ENCODE data around the gene LDB2.

Gene LDB2

DNA sequence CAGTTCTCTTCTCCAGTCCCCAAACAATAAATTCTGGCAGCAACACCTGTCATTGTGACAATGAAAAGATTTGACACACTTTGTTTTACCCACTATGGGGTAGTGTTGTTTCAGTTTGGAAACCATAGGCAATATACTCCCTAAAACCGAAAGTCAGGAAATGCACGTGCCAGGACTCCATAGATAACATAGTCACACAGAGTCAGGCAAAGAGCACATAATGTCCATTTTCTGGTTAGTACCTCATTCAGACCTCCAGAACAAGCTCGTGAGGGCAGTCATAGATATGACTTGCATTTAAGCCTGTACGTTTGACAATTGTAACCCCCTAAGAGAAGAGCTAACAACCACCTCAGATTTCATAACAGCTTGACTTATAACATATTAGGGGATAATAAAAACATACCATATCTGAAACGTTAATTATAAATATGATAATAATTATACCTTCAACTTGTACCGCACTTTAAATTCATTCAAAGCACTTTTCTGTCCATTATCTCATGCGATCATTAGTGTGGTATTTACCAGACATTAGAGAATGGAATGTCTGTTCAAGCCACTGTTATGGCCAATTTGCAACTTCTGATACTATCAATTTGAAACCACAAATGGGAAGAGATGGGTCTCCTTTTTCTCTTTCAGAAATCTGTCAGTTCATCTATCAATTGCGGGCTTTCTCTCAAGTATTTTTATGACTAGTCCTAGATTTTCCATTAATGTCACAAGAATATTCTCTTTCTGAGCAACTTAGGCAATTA, 147.4 kb downstream of the LDB2 start:
- Histone ChIP-seq H3K4me1 (ENCODE audit: control insufficient read depth, insufficient read depth, low read length, poor library complexity, severe bottlenecking) (no peaks in the 10 kb centered on the region), H3K27ac (ENCODE audit: insufficient read depth, low read length, poor library complexity, severe bottlenecking) (no peak overlapping the region), H3K27me3 (replicated peaks; ENCODE audit: control insufficient read depth, insufficient read depth, low read length, poor library complexity, severe bottlenecking) (no peaks in the 10 kb centered on the region), H3K4me3 (ENCODE audit: insufficient read depth, low read depth, low read length, poor library complexity, severe bottlenecking) (no peak overlapping the region), H3K9me3 (ENCODE audit: control insufficient read depth, low read length) (no peaks in the 10 kb centered on the region), H3K36me3 (ENCODE audit: control insufficient read depth, insufficient read depth, low read length) (no peaks in the 10 kb centered on the region)
- no peak for DNase-seq

DNA sequence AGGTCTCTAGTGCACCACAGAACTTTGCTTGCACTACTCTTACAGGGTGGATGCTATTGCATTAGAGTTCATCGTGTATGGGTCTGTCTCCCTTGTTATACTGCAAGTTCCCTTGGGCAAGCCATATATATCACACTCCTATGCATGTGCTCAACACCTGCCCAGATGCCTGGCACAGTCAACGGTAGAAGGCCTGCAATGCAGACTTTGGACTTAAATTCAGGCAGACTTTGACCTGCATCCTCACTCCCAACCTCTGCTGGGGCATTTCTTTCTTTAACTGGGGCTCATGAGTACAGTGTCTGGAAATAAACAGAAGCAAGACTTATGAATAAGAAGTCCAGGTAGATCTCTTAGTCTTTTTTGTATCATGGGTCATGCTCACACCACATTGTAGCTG, 148.2 kb downstream of the LDB2 start:
- Histone ChIP-seq H3K36me3 (ENCODE audit: control insufficient read depth, insufficient read depth, low read length) (no peaks in the 10 kb centered on the region), H3K27me3 (replicated peaks; ENCODE audit: control insufficient read depth, insufficient read depth, low read length, poor library complexity, severe bottlenecking) (no peaks in the 10 kb centered on the region), H3K9me3 (ENCODE audit: control insufficient read depth, low read length) (no peaks in the 10 kb centered on the region), H3K4me1 (ENCODE audit: control insufficient read depth, insufficient read depth, low read length, poor library complexity, severe bottlenecking) (no peaks in the 10 kb centered on the region), H3K27ac (ENCODE audit: insufficient read depth, low read length, poor library complexity, severe bottlenecking) (no peak overlapping the region), H3K4me3 (ENCODE audit: insufficient read depth, low read depth, low read length, poor library complexity, severe bottlenecking) (no peak overlapping the region)
- DNase-seq: no peak

DNA sequence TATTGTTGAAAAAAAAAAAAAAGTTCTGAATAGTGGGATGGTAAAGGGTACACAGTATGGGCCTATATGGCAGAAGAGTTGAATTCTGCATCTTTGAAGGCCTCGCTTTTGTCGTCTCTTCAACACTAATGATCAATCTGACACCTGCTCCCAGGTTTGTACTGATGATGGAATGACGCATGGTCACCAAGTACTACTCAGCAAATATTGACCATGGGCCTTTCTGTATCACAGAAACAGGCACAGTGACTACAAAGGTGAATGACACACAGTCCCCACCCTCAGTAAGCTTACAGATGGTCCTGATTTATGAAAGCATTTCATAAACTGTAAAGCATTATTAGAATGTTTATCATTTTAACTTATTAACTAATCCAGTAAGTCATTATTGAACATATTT, 152.6 kb downstream of the LDB2 start:
- no peak for DNase-seq
- no peaks in the 10 kb centered on the region for H3K9me3 ChIP-seq (ENCODE audit: control insufficient read depth, low read length)
- no peaks in the 10 kb centered on the region for H3K36me3 ChIP-seq (ENCODE audit: control insufficient read depth, insufficient read depth, low read length)
- no peaks in the 10 kb centered on the region for H3K4me1 ChIP-seq (ENCODE audit: control insufficient read depth, insufficient read depth, low read length, poor library complexity, severe bottlenecking)
- no peak overlapping the region for H3K4me3 ChIP-seq (ENCODE audit: insufficient read depth, low read depth, low read length, poor library complexity, severe bottlenecking)
- H3K27me3 ChIP-seq (replicated peaks; ENCODE audit: control insufficient read depth, insufficient read depth, low read length, poor library complexity, severe bottlenecking): no peaks in the 10 kb centered on the region
- no peak overlapping the region for H3K27ac ChIP-seq (ENCODE audit: insufficient read depth, low read length, poor library complexity, severe bottlenecking)

DNA sequence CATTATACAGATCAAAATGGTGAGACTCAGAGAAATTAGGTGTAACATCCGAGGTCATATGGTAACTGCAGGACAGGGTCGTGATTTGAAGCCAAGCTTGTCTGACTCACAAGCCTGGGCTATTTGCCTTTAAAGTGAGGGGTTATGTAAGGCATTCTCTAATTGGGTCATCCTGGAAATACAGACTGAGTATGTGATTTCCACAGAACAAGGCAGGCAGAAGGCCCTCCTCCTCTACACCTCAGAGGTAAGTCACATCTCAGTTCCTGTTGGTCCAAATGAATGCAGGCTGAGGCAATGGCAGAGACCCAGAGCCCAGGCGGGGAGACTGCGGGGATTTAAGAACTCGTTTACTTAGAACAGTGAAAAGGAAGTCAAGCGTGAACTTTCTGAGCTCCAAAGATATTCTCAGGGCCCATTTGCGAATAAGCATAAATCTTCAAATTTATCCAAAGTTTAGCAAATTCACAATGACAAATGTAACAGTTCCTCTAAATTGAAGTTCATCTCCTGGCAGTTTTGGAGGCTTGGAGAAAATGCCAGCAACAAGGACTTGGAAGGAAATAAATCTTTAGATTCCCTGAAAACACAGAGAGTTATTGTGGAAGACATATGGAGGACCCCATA, 153.3 kb downstream of the LDB2 start:
- no peak overlapping the region for H3K4me3 ChIP-seq (ENCODE audit: insufficient read depth, low read depth, low read length, poor library complexity, severe bottlenecking)
- H3K9me3 ChIP-seq (ENCODE audit: control insufficient read depth, low read length): no peaks in the 10 kb centered on the region
- H3K27me3 ChIP-seq (replicated peaks; ENCODE audit: control insufficient read depth, insufficient read depth, low read length, poor library complexity, severe bottlenecking): no peaks in the 10 kb centered on the region
- H3K36me3 ChIP-seq (ENCODE audit: control insufficient read depth, insufficient read depth, low read length): no peaks in the 10 kb centered on the region
- no peaks in the 10 kb centered on the region for H3K4me1 ChIP-seq (ENCODE audit: control insufficient read depth, insufficient read depth, low read length, poor library complexity, severe bottlenecking)
- no peak for DNase-seq
- H3K27ac ChIP-seq (ENCODE audit: insufficient read depth, low read length, poor library complexity, severe bottlenecking): no peak overlapping the region

DNA sequence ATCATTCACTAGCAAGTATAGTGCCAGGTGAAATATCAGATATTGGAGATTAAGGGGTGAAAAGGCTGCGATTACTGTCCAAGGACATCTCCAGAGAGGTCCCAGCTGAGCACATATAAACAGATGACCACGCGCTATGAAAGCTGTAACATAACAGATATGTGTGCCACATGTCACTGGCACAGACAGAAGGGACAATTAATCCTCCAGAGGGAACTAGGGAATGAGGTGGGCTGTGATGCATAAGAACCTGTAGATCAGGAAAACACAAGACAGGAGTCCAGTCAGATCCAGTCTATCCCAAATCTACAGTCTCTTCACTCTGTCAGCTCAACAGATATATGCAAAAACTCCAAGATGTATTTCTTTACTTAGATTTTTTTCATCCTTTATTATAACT, 157.2 kb downstream of the LDB2 start:
- no peak overlapping the region for H3K27ac ChIP-seq (ENCODE audit: insufficient read depth, low read length, poor library complexity, severe bottlenecking)
- H3K36me3 ChIP-seq (ENCODE audit: control insufficient read depth, insufficient read depth, low read length): no peaks in the 10 kb centered on the region
- H3K9me3 ChIP-seq (ENCODE audit: control insufficient read depth, low read length): no peaks in the 10 kb centered on the region
- H3K27me3 ChIP-seq (replicated peaks; ENCODE audit: control insufficient read depth, insufficient read depth, low read length, poor library complexity, severe bottlenecking): no peaks in the 10 kb centered on the region
- no peak overlapping the region for H3K4me3 ChIP-seq (ENCODE audit: insufficient read depth, low read depth, low read length, poor library complexity, severe bottlenecking)
- no peak for DNase-seq
- H3K4me1 ChIP-seq (ENCODE audit: control insufficient read depth, insufficient read depth, low read length, poor library complexity, severe bottlenecking): no peaks in the 10 kb centered on the region

DNA sequence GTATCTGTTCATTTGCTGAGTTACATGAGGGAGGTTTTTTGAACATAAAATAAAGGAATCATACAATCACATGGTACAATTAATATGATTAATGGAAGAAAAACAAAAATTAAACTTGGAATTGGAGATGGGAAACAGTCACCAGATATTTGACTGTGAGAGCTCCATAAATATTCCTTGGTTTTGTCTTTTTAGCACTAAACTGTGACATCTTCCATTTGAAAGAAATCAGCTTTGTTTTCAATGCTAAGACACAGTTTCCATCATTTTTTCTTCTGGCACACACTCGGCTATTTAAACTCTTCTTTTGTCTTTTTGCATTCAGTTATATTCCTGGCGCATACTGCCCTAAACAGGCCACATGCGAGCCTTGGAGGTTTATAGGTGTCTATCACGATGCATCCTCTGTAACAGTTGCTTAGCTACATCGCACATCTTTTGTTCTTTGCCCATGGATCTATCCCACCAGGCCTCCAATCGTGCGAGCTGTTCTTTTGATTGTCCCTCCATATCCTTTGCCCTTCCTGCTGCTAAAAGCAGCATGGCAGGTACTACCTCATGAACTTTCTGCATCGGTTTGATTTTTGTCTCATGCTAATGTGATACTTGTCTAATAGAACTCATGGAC, 158.3 kb downstream of the LDB2 start:
- no peak overlapping the region for H3K27ac ChIP-seq (ENCODE audit: insufficient read depth, low read length, poor library complexity, severe bottlenecking)
- H3K9me3 ChIP-seq (ENCODE audit: control insufficient read depth, low read length): no peaks in the 10 kb centered on the region

DNA sequence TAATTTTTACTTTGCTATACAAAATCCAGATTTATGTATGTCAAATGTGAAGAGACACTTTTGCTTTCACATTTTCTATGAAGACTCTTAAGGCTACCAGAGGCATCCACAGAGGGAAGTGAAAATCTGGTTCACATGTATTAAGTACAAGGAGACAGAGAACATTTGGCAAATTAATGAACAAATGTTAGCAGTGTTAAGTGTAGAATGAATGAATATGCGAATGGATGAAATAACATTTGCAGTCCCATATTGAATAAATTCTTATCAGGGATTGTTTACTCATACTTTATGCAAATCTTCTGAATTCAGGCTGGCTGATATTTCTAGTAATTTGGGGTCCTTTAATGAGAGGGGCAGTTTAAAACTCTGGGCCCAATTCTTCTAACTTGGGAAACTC, 159.9 kb downstream of the LDB2 start:
- Histone ChIP-seq H3K9me3 (ENCODE audit: control insufficient read depth, low read length) (no peaks in the 10 kb centered on the region), H3K36me3 (ENCODE audit: control insufficient read depth, insufficient read depth, low read length) (no peaks in the 10 kb centered on the region), H3K4me1 (ENCODE audit: control insufficient read depth, insufficient read depth, low read length, poor library complexity, severe bottlenecking) (no peaks in the 10 kb centered on the region), H3K27ac (ENCODE audit: insufficient read depth, low read length, poor library complexity, severe bottlenecking) (no peak overlapping the region), H3K27me3 (replicated peaks; ENCODE audit: control insufficient read depth, insufficient read depth, low read length, poor library complexity, severe bottlenecking) (no peaks in the 10 kb centered on the region), H3K4me3 (ENCODE audit: insufficient read depth, low read depth, low read length, poor library complexity, severe bottlenecking) (no peak overlapping the region)
- no peak for DNase-seq

More for the DNA sequence above, 158.3 kb downstream of the LDB2 start:
- Histone ChIP-seq H3K4me3 (ENCODE audit: insufficient read depth, low read depth, low read length, poor library complexity, severe bottlenecking) (no peak overlapping the region), H3K27me3 (replicated peaks; ENCODE audit: control insufficient read depth, insufficient read depth, low read length, poor library complexity, severe bottlenecking) (no peaks in the 10 kb centered on the region), H3K36me3 (ENCODE audit: control insufficient read depth, insufficient read depth, low read length) (no peaks in the 10 kb centered on the region), H3K4me1 (ENCODE audit: control insufficient read depth, insufficient read depth, low read length, poor library complexity, severe bottlenecking) (no peaks in the 10 kb centered on the region)
- no peak for DNase-seq

DNA sequence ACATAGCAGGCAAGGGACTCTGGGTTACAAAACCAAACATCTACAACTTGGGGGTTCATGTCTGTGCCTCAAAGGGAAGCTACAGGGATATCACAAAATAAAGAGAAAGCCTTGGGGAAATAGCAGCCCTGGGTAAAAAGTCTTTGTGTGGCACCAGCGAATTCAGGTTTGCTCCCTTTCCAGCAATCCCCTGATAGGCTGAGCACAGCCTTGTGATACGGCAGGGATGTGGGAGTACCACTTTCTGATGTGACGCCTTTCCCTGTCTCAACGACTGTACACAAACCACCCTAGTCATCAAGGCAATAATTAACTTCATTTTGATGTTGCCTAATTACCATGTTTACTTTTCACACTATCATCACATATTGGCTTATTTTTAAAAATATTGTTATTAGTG, 164.9 kb downstream of the LDB2 start:
- DNase-seq: no peak
- Histone ChIP-seq H3K36me3 (ENCODE audit: control insufficient read depth, insufficient read depth, low read length) (no peaks in the 10 kb centered on the region), H3K27ac (ENCODE audit: insufficient read depth, low read length, poor library complexity, severe bottlenecking) (no peak overlapping the region), H3K4me1 (ENCODE audit: control insufficient read depth, insufficient read depth, low read length, poor library complexity, severe bottlenecking) (no peaks in the 10 kb centered on the region), H3K9me3 (ENCODE audit: control insufficient read depth, low read length) (no peaks in the 10 kb centered on the region), H3K27me3 (replicated peaks; ENCODE audit: control insufficient read depth, insufficient read depth, low read length, poor library complexity, severe bottlenecking) (no peaks in the 10 kb centered on the region), H3K4me3 (ENCODE audit: insufficient read depth, low read depth, low read length, poor library complexity, severe bottlenecking) (no peak overlapping the region)

DNA sequence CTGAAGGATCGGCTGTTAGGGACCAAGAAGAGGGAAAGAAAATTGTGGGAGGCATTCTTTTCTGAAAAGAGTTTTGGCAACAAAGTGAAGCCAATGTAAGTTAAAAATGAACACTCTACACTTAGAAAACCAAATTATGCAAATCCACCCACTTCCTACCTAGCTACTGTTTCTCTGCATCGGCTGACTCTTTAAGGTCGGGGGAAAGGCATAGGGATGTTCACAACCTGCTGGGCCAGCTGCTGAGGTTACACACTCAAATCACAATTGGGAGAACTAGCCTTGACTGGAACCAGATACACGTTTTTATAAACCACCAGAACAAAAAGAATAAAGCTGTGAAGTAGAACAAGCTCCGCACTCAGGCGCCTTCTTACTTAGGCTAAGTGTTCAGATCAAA, 165.7 kb downstream of the LDB2 start:
- no peak overlapping the region for H3K27ac ChIP-seq (ENCODE audit: insufficient read depth, low read length, poor library complexity, severe bottlenecking)
- H3K4me1 ChIP-seq (ENCODE audit: control insufficient read depth, insufficient read depth, low read length, poor library complexity, severe bottlenecking): no peaks in the 10 kb centered on the region
- no peaks in the 10 kb centered on the region for H3K36me3 ChIP-seq (ENCODE audit: control insufficient read depth, insufficient read depth, low read length)
- no peak overlapping the region for H3K4me3 ChIP-seq (ENCODE audit: insufficient read depth, low read depth, low read length, poor library complexity, severe bottlenecking)
- H3K27me3 ChIP-seq (replicated peaks; ENCODE audit: control insufficient read depth, insufficient read depth, low read length, poor library complexity, severe bottlenecking): no peaks in the 10 kb centered on the region
- no peak for DNase-seq
- no peaks in the 10 kb centered on the region for H3K9me3 ChIP-seq (ENCODE audit: control insufficient read depth, low read length)

DNA sequence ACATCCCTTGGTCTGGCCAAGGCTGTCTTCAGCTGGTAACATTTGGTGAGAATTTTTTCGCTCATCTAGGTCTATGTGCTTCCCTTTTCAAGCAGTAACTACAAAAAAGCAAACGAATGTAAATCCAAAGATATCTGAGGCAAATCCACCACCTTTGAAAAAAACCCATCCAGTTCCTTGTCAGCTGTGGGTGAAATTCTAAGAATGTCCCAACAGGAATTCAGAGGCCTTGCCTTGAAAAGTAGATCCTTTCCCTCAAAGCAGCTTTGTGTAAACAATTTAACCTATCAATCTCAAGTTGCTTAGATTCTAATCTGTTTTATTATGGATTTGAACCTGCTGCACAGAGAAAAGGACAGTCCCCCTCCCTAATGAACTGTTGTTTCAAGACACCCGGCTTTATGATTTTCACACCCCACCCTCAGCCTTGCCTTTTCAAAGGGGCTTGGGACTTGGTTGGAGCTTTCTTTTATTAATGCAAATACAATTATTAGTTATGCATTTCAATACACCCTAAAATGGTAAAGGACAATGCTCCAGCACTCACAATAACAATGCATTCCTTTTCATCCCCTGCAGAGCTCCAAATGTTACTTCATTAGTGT, 166.6 kb downstream of the LDB2 start:
- Histone ChIP-seq H3K4me3 (ENCODE audit: insufficient read depth, low read depth, low read length, poor library complexity, severe bottlenecking) (no peak overlapping the region), H3K36me3 (ENCODE audit: control insufficient read depth, insufficient read depth, low read length) (no peaks in the 10 kb centered on the region), H3K27ac (ENCODE audit: insufficient read depth, low read length, poor library complexity, severe bottlenecking) (no peak overlapping the region), H3K4me1 (ENCODE audit: control insufficient read depth, insufficient read depth, low read length, poor library complexity, severe bottlenecking) (no peaks in the 10 kb centered on the region), H3K27me3 (replicated peaks; ENCODE audit: control insufficient read depth, insufficient read depth, low read length, poor library complexity, severe bottlenecking) (no peaks in the 10 kb centered on the region), H3K9me3 (ENCODE audit: control insufficient read depth, low read length) (no peaks in the 10 kb centered on the region)
- DNase-seq: no peak
